ENCODE results near the gene MYRIP.

- TF ChIP-seq CTCF (IDR thresholded peaks at IDR 0.05) (no peak), POLR2A (IDR thresholded peaks at IDR 0.05) (no peak)
Observed at GRCh38 chr3:39762537-39763070, 46.8 kb upstream of the MYRIP start.

Measured in thyroid gland (tissue), 4 donors.